Suppressor macrophage treated with lipopolysaccharide for 1 hour (primary cell): ENCODE results near the gene GGCX.
"Not testable (repeated sequence)": the region's sequence is repeated elsewhere in the genome, so short reads cannot be mapped to it uniquely, and the experiment has no call there.

Experiments used
- DNase-seq, 3 donors: peaks; one replicate each; pipeline ENCODE4 v3.0.0-alpha.2; 2020 to 2022

Gene GGCX

DNA sequence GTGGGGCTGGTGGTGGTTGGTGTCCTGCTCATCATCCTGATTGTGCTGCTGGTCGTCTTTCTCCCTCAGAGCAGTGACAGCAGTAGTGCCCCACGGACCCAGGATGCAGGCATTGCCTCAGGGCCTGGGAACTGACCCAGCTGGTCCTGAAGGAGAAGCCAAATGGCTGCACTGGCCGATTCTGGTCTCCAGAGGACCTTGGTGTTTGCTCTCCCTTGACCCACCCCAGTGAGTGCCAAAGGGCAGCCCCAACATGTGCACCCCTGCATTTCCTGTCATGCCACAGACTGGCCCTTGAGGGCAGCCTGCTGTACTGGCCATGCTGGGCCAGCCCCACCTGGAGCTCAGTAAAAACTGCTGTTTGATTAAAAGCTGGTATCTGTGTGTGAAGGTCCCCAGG lies 31.7 kb upstream of the GGCX start:
- DNase-seq, result no peak

- not testable (repeated sequence) for DNase-seq
These were observed 31.0 kb upstream of the GGCX start for GRCh38 chr2:85592299-85592698.

DNA sequence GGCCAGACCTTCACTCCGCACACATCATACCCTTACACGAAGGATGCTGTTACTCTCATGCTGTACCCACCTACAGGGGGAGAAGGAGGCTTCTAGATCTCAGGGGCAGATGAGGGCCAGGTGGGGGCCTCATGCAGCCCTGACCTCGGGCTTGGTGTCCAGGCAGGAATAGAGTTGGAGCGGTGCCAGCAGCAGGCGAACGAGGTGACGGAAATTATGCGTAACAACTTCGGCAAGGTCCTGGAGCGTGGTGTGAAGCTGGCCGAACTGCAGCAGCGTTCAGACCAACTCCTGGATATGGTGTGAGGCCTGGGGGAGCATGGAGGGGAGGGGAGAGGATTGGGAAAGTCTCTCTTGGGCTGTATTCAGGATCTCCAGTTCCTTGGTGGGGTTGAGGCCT lies 30.3 kb upstream of the GGCX start:
- no peak for DNase-seq

- DNase-seq, result no peak
These were observed 29.7 kb upstream of the GGCX start for GRCh38 chr2:85590950-85591349.

DNA sequence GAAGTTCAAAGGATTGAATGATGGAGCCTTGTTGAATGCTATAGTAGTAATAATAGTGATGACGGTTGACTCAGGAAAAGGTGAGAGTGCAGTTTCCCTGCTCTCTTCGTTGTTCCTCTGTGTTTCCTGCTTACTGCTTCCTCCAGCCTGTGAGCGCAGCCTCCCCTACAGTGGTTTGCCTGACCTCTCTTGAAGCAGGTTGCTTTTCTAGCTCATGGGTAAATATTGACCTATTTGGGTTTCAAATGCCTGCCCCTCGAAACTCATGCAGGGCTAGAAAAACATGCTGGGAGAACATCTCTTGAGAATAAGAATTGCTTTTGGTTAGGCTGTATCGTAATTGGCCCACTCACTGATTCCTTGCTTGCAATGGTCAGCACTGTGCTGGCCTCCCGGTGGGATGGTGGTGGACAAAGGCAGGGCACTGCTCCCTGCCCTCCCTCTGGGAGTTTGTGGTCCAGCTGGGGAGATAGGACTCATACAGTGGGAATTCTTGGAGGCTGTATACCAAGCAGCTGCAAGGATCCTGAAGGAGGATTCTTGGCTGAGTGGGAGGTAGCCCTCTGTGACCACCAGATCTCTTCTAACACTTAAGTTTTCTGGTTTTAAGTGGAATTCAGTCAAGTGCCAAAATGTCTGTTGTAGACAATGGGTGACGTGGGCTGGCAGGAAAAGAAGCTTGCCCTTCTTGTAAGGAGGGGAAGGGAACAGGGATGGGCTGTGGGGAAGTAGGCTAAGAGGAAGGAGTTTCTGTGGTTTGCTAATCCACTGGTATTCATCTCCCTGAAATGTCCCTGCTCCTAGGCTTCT lies 28.9 kb upstream of the GGCX start:
- peak; percentile 83 to 87 (median 83) for DNase-seq

DNA sequence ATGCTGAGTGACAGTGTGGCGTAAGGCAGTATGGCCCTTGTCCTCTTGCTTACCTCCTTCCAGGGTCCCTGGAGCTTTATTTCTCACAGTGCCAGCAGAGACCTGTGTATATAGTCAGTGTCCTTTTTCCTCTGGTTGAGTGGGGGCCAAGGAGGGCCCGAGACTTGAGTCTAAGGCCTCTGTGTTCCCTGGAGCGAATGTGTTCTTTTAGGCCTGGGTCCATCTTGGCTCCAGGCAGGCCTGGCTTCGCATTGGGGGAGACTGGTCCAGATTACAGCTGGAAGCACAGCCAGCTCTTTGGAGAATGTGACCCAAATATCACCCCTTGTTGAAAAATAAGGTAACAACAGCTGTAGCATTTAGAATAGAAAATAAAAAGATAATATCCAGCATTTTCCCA lies 27.9 kb upstream of the GGCX start:
- DNase-seq, result no peak

DNA sequence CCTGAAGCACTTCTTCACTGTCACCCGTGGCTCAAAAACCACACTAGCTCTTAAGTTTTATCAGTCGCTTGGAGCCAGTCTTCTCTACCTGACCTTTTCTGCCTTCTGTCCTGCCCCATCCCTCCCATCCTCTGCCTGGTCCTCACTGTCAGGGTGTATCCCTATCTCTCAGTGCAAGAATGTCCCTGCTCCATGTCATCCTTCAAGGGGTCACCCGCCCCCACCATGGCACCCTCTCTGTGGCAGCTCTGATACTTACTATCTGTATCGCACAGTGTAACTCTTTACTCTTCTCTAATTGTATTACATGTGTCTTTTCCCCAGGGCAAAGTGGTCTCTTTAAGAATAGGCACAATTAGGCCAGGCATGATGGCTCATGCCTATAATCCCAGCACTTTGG lies 27.4 kb upstream of the GGCX start:
- DNase-seq, result no peak

DNA sequence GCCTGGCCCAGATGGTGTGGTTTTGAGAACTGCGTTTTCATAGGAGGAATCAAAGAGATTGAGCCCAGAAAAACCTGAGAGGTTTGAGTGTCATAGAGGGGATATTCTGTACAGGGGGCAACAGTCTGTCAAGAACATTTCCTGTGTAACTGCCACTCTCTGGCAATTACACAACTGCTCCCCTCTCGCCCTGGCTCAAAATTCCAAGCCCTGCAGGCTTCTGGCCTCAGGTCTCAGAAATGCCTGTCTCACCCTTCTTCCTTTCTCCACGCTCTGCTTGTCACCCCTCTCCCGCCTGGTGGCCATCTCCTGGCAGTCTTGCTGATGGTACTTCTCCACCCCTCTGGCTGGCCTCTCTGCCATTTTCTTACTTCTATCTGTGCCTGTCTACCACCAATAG lies 26.9 kb upstream of the GGCX start:
- DNase-seq, result peak in 1 of 3 donors; percentile 35

DNA sequence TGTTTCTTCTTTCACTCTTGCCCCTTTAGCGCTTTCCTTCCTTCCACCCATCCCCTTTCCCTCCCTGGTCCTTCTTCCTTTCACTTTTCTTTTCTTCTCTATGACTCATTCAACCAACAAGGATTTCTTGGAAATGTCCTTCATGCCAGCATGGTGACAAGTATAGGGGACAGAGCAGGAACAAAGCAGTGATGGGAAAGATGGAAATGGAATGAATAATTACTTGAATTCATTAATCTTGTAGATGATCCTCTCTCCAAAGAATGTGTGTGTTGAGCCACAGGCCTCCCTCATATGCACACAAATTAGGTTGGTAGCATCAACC lies 24.4 kb upstream of the GGCX start:
- peak; percentile 55 to 86 (median 59) for DNase-seq

GRCh38 chr2:85584857-85585780 lies 23.8 kb upstream of the GGCX start:
- DNase-seq, result peak in 1 of 3 donors; percentile 54

DNA sequence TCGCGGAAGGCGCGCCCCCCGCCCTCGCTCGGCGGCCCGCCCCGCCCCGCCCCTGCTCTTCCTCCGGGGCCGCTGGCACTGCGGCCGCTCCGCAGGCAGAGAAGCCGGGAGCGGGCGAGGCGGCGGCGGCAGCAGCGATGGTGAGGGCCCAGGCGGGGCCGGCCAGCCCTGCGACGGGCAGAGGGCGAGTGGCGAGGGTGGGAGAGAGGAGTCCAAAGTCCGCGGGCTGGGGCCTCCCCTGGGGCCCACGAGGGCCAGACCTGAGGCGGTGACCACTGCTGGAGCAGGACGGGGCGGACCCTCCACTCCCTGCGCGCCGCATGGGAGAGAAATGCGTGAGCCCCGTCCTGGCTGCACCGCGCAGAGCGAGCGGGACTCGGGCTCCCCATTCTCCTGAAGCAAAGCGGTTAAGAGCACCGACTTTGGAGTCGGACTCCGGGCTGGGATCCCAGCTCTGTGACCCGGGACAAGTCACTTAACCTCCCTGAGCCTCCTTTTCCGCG lies 23.1 kb upstream of the GGCX start, which contains the start of gene VAMP5:
Gene VAMP5 (plus strand): TSS at position 78 of the 503 bp plus-strand sequence. CDS start 60 bp downstream, at position 138.
- DNase-seq, result peak in 2 of 3 donors; percentile 45 to 63

- DNase-seq, result no peak
These were observed 22.5 kb upstream of the GGCX start for GRCh38 chr2:85583667-85584353.

DNA sequence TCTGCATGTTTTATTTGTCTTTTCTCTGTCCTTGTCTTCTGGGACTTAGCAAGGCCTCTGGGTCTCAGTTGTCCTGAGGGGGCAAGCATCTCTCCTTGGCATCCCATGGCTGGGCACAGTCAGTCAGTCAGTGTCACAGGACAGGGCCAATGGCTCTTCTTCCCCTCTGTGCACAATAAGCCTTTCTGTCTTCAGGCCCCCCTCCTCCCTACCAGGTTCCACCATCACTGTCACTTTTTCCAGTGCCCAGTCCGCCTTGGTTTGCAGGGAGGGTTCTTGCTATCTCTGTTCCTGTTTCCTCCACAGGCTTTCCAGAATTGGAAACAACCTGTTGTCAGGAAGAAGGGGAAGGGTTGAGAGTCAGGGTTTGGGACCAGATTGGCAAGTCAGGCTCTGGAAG lies 21.2 kb upstream of the GGCX start:
- DNase-seq, result peak in 1 of 3 donors; percentile 45

GRCh38 chr2:85580206-85580605 lies 18.9 kb upstream of the GGCX start:
- no peak for DNase-seq

DNA sequence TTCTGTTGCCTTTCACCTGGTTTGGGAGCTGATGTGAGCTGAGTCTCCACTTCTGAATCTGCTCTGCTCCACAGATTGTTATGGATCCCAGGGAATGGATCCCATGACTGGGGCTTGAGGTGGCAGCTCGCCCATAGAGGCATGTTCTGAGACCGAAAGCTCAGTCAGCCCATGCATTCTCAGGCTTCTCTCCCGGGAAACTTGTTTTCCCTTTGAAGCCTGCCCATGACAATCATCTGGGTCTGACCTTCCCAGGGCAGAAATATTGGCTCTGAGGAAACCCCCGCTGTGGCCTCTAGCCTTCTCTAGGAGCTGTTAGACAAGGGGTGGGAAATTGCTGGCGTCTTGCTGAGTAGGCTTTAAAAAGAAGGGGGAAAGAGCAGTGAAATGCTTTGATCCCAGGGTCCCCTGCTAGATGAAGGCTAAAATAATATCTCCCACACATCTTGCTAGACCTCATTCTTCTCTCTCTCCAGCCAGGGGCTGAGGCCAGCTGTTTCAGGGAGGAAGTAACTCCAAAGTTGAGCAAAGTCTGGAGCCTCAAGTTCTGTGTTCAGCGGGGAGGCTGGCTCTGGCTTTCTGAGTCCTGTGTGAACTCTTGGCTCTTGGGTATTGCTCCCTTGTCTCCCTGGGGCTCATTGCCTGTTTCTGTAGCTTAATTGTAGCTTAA lies 18.1 kb upstream of the GGCX start:
- peak; percentile 70 to 72 (median 71) for DNase-seq

DNA sequence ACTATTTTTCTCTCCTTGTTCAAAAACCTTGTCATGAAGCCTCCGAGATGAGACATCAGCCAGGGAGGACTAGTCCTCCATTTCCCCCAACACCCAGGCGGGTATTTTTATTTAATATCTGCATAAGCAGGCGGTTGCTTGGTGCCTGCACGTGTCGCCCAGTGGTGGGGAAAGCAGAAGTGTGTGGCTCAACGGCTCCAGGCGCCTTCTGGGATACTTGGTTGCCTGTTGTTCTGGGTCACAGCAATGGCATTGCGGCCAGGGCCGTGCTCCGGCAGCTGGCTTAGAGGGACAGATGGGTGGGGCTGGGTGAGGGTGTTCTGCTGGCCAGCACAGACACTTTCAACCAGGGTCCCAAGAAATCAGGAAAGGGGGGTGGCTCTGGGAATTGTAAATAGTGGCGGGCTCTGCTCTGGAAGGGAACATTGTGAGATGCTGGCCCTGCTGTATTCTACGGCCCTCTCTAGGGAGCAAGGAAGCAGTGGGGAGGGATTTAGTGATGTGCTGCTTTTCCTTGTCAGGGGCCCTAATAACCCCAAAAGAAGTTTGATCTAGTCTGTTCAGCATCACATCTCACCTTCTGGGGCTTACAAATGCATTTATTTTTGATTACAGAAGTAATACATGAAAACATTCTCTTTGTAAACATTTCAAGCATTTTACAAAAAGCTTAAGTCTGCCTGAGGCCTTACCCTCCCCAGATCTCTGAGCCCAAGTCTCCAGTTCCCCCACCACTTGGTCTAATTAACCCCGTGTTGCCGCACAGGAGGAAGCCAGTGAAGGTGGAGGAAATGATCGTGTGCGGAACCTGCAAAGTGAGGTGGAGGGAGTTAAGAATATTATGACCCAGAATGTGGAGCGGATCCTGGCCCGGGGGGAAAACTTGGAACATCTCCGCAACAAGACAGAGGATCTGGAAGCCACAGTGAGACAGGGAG lies 17.2 kb upstream of the GGCX start:
- DNase-seq, result peak; percentile 73 to 82 (median 81)

DNA sequence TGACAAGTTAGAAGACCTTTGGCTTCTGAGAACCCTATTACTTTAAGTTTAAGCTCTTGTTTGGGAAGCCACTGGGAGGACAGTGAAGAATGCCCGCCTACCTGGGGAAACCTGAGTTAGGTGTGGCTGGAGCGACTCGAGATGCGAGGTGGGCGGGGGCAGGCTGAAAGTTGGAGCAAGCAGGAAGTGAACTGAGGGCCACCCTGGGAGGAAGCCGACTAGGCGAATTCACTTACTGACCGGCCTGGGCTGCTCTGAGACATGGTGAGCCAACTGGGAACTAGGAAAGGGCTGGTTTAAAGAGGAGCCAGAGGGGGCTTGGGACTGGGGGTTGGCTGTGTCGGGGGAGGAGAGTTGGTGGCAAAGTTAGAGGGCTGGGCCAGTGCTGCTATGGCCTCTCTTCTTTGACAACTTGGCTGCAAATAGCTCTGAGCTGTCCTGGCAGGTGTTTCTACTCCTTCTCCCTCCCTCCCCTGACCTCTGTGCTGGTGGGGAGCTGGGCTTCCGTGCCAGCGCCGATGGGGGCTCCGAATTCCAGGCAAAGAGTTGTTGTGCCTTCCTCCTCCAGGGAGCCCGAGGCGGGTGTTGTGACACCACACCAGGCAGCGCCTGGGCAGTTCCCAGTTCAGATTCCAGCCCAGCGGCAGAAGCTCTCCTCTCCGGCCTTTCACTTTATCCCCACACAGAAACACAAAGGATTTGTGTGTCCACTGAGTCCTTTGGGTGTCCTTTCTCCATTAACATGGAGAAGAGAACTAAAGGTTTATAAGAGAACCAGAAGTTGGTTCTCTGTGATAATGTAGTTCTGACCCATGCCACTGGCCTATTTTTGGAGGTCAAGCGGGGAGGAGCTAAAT lies 16.3 kb upstream of the GGCX start, which contains the start of gene VAMP8:
Gene VAMP8 (plus strand): TSS at position 201 of the 857 bp plus-strand sequence. CDS start 61 bp downstream, at position 262.
- peak; percentile 55 to 72 (median 60) for DNase-seq

DNA sequence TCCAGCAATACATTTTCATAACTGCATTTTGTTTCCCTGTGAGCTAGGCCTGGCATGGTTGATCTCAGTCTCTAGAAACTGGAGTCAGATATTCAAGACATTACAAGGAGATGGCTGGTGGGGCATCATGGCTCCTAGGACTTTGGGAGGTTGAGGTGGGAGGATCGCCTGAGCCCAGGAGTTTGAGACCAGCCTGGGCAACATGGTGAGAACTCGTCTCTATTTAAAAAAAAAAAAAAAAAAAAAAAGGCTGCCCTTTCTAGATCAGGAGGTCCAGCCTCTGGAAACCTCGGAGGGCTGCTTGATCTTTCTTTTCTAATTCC lies 15.7 kb upstream of the GGCX start:
- DNase-seq, result no peak

GRCh38 chr2:85575739-85576138 lies 14.4 kb upstream of the GGCX start:
- DNase-seq, result no peak

GRCh38 chr2:85566265-85566664 lies 5.0 kb upstream of the GGCX start:
- DNase-seq, result no peak
